SK-N-SH (cell line): ENCODE data around the gene LCE1C. TPM values are rescaled to one million over a fixed set of nuclear protein-coding genes. Genes with fewer than 3 reads are reported as not detected.

Experiments
- CTCF ChIA-PET: fragments of 300-600, 350-600 bp; formaldehyde crosslinking; extraction: SDS; loops from one replicate; lab custom pipeline; 2021; lab: Yijun Ruan, JAX
- POLR2A ChIA-PET: fragments of 350-600 bp; sonication (Branson Sonifier 250); formaldehyde crosslinking; extraction: SDS; loops from one replicate; lab custom pipeline; 2020; ENCODE audit warnings: antibody characterized with exemption, inconsistent platforms; lab: Yijun Ruan, JAX
- DNase-seq: peaks from one replicate; pipeline ENCODE4 v3.0.0; 2012
- H2AFZ ChIP-seq: fragments of 200-600 bp; sonication (generic); 2 replicates; pipeline ENCODE4 v1.8.1; 2016; ENCODE audit warnings: antibody characterized with exemption, mild to moderate bottlenecking, low read depth
- H3F3A ChIP-seq: fragments of 200-600 bp; sonication (generic); replicated peaks from 2 replicates; pipeline ENCODE3; 2016; ENCODE audit warnings: antibody characterized with exemption, mild to moderate bottlenecking; ENCODE audit not compliant: insufficient read depth
- H3K27ac ChIP-seq, 2 experiments: fragments of 200-500 bp in 1 of 2; fragments of 200-600 bp in 1 of 2; sonication (Bioruptor generic) in 1 of 2; sonication (generic), shearing (Covaris generic) in 1 of 2; 2 replicates each; pipeline versions ENCODE4 v1.5.1 to v1.6.1; 2014 to 2016; ENCODE audit warnings: low read depth in 2 of 2, inconsistent platforms in 1 of 2, low read length in 1 of 2, mild to moderate bottlenecking in 1 of 2, mixed read lengths in 1 of 2
- H3K27me3 ChIP-seq: fragments of 200-600 bp; sonication (generic), shearing (Covaris generic); 2 replicates; pipeline ENCODE4 v1.6.1; 2016; ENCODE audit warnings: mixed run types; ENCODE audit not compliant: insufficient read depth
- H3K36me3 ChIP-seq, 2 experiments: fragments of 200-500 bp in 1 of 2; fragments of 200-600 bp in 1 of 2; sonication (Bioruptor generic) in 1 of 2; sonication (generic) in 1 of 2; replicated peaks in 1 of 2; 2 replicates each; pipeline versions ENCODE3 to v1.5.1; 2014 to 2016; ENCODE audit warnings: low read length in 1 of 2, mild to moderate bottlenecking in 1 of 2; ENCODE audit not compliant: insufficient read depth in 2 of 2, control insufficient read depth in 1 of 2
- H3K4me1 ChIP-seq, 2 experiments: fragments of 200-500 bp in 1 of 2; fragments of 200-600 bp in 1 of 2; sonication (Bioruptor generic) in 1 of 2; sonication (generic), shearing (Covaris generic) in 1 of 2; 2 replicates each; pipeline versions ENCODE4 v1.5.1 to v1.6.1; 2014 to 2016; ENCODE audit warnings: low read depth in 1 of 2, low read length in 1 of 2, mixed run types in 1 of 2; ENCODE audit not compliant: insufficient read depth in 2 of 2, control insufficient read depth in 1 of 2
- H3K4me2 ChIP-seq: fragments of 200-600 bp; sonication (generic), shearing (Covaris generic); 2 replicates; pipeline ENCODE4 v1.6.1; 2017; ENCODE audit warnings: mixed run types
- H3K4me3 ChIP-seq, 2 experiments: fragments of 200-500 bp in 1 of 2; fragments of 200-600 bp in 1 of 2; sonication (Bioruptor generic) in 1 of 2; sonication (generic), shearing (Covaris generic) in 1 of 2; 2 replicates each; pipeline versions ENCODE4 v1.5.1 to v1.8.1; 2014 to 2016; ENCODE audit warnings: low read depth in 2 of 2, inconsistent platforms in 1 of 2, low read length in 1 of 2, mild to moderate bottlenecking in 1 of 2, mixed read lengths in 1 of 2, moderate library complexity in 1 of 2
- H3K79me2 ChIP-seq: fragments of 200-600 bp; sonication (generic); 2 replicates; pipeline ENCODE4 v1.8.1; 2017; ENCODE audit warnings: mild to moderate bottlenecking; ENCODE audit not compliant: insufficient read depth
- H3K9ac ChIP-seq: fragments of 200-600 bp; sonication (generic); 2 replicates; pipeline ENCODE4 v1.6.1; 2017; ENCODE audit warnings: mixed run types
- H3K9me2 ChIP-seq: fragments of 200-600 bp; sonication (generic); 2 replicates; pipeline ENCODE4 v1.6.1; 2017; ENCODE audit warnings: mixed run types
- H3K9me3 ChIP-seq: fragments of 200-600 bp; sonication (generic); 2 replicates; pipeline ENCODE4 v1.6.1; 2017; ENCODE audit warnings: mixed run types, mild to moderate bottlenecking, moderate library complexity
- H4K20me1 ChIP-seq: fragments of 200-600 bp; sonication (generic); 2 replicates; pipeline ENCODE4 v1.6.1; 2017; ENCODE audit warnings: mild to moderate bottlenecking, mixed run types; ENCODE audit not compliant: insufficient read depth
- CHD2 ChIP-seq: fragments of 150-350 bp; IDR thresholded peaks from 2 replicates; pipeline ENCODE4 v1.6.1; 2018; ENCODE audit warnings: low read length; ENCODE audit not compliant: partially characterized antibody
- CTCF ChIP-seq: fragments of 200-600 bp; sonication (generic); IDR thresholded peaks from 2 replicates; pipeline ENCODE4 v1.6.1; 2017; ENCODE audit warnings: antibody characterized with exemption, mild to moderate bottlenecking, moderate library complexity
- ELF1 ChIP-seq: IDR thresholded peaks from 2 replicates; pipeline ENCODE4 v1.4.0; 2012
- EP300 ChIP-seq, 2 experiments: IDR thresholded peaks; 2 replicates each; pipeline versions ENCODE4 v1.4.0 to v1.6.1; 2012; ENCODE audit warnings: borderline replicate concordance in 1 of 2, low read depth in 1 of 2, low read length in 1 of 2
- FOXJ3 ChIP-seq: sonication (generic); formaldehyde crosslinking; IDR thresholded peaks from 2 replicates; pipeline ENCODE4 v1.5.1; 2020; ENCODE audit warnings: mild to moderate bottlenecking, missing genetic modification reagents
- FOXM1 ChIP-seq: IDR thresholded peaks from 2 replicates; pipeline ENCODE4 v1.4.0; 2012; ENCODE audit warnings: low read depth, mild to moderate bottlenecking
- GABPA ChIP-seq: IDR thresholded peaks from 2 replicates; pipeline ENCODE4 v1.4.0; 2012; ENCODE audit warnings: low read depth, mild to moderate bottlenecking
- JUND ChIP-seq: IDR thresholded peaks from 2 replicates; pipeline ENCODE4 v1.4.0; 2012
- MAX ChIP-seq: IDR thresholded peaks from 2 replicates; pipeline ENCODE4 v1.4.0; 2012; ENCODE audit warnings: low read depth
- MEF2A ChIP-seq: IDR thresholded peaks from 2 replicates; pipeline ENCODE4 v1.4.0; 2012; ENCODE audit warnings: low read depth, borderline replicate concordance
- MXI1 ChIP-seq: IDR thresholded peaks from 2 replicates; pipeline ENCODE4 v1.6.1; 2012; ENCODE audit warnings: mild to moderate bottlenecking, low read depth, low read length, improper control_type of control experiment
- NRF1 ChIP-seq: IDR thresholded peaks from 2 replicates; pipeline ENCODE4 v1.6.1; 2012; ENCODE audit warnings: low read depth, mild to moderate bottlenecking, low read length
- POLR2AphosphoS5 ChIP-seq: IDR thresholded peaks from 2 replicates; pipeline ENCODE4 v1.6.1; 2012; ENCODE audit warnings: low read depth, low read length
- RAD21 ChIP-seq: IDR thresholded peaks from 2 replicates; pipeline ENCODE4 v1.6.1; 2012; ENCODE audit warnings: mild to moderate bottlenecking, low read length
- RCOR1 ChIP-seq: fragments of 150-350 bp; IDR thresholded peaks from 2 replicates; pipeline ENCODE4 v1.6.1; 2017; ENCODE audit warnings: antibody characterized with exemption, low read length
- RXRA ChIP-seq: IDR thresholded peaks from 2 replicates; pipeline ENCODE4 v1.4.0; 2012; ENCODE audit warnings: low read depth, mild to moderate bottlenecking, borderline replicate concordance
- YY1 ChIP-seq: IDR thresholded peaks from 2 replicates; pipeline ENCODE4 v1.4.0; 2012; ENCODE audit warnings: low read depth, mild to moderate bottlenecking
- WGBS: methylation state at CpG from one replicate; pipeline ENCODE4 v1.1.6; 2017; ENCODE audit warnings: low lambda C conversion rate; 5-methylcytosine and 5-hydroxymethylcytosine counted together
- polyA plus RNA-seq, 3 experiments: library from polyadenylated mRNA; depleted of rRNA; stranded (reverse); fragments of >200 nt; gene quantifications; 2 replicates each; pipeline ENCODE4 v1.2.3, GENCODE V29; 2012

LCE1C gene
- polyA plus RNA-seq, 1 of the 3 experiments (the other 2 are of a cell fraction), result not detected

- no peaks in the 10 kb centered on the region for H3K79me2 ChIP-seq
- 27% methylated on average over 3 of the region's 3 CpGs for WGBS
- no peaks in the 10 kb centered on the region for H3K36me3 ChIP-seq
- no peaks in the 10 kb centered on the region; the same call in 1 of the 2 replicates for H3K27me3 ChIP-seq
- no peak within 1 kb of the TSS for H3K9ac ChIP-seq
- H3K9me3 ChIP-seq, result no peaks in the 10 kb centered on the region
- POLR2A ChIA-PET, result no interaction called here
- H4K20me1 ChIP-seq, result 0 out of 2 replicates have a peak, but pooled peaks cover 3% of the 10 kb centered on the region
- CTCF ChIA-PET, result no interaction called here
- TF ChIP-seq YY1, result no peak
- TF ChIP-seq FOXJ3 (CRISPR knock-in tag), result no peak
- TF ChIP-seq MEF2A, result no peak
- TF ChIP-seq MAX, result no peak
- TF ChIP-seq, all 33 proteins: peak for 0
- Histone ChIP-seq H3K9me2 (no peaks in the 10 kb centered on the region), H2AFZ (no peak within 1 kb of the TSS), H3F3A (no peaks in the 10 kb centered on the region), H3K4me3 (no peak within 1 kb of the TSS), H3K27ac (no peak within 1 kb of the TSS), H3K4me2 (no peak within 1 kb of the TSS), H3K4me1 (no peaks in the 10 kb centered on the region)
- no peak for DNase-seq
These were observed 36.1 kb upstream of the LCE1C start, which contains the start of gene LCE6A for GRCh38 chr1:152842556-152842955. TSS of gene LCE6A (plus strand) at chr1:152842856. CDS start at chr1:152843521, 665 bp downstream.

- 0% methylated on average over 2 of the region's 2 CpGs for WGBS
- Histone ChIP-seq H3K4me1 (no peaks in the 10 kb centered on the region), H3K79me2 (no peaks in the 10 kb centered on the region), H4K20me1 (no peaks in the 10 kb centered on the region), H3K9me3 (no peaks in the 10 kb centered on the region), H3K27me3 (no peaks in the 10 kb centered on the region; the same call in 1 of the 2 replicates), H3K9me2 (no peaks in the 10 kb centered on the region), H3K4me2 (no peak overlapping the region), H3F3A (no peaks in the 10 kb centered on the region), H3K36me3 (no peaks in the 10 kb centered on the region), H3K9ac (no peak overlapping the region)
- DNase-seq, result no peak
- POLR2A ChIA-PET, result no interaction called here
- TF ChIP-seq RXRA (no peak), CHD2 (no peak), ELF1 (no peak), MAX (no peak), RCOR1 (no peak), CTCF (no peak), RAD21 (no peak), YY1 (no peak), GABPA (no peak), NRF1 (no peak), FOXM1 (no peak), EP300 (IDR thresholded peaks at IDR 0.05; ENCODE audit: borderline replicate concordance in 1 of 2, low read depth in 1 of 2, low read length in 1 of 2) (no peak), JUND (no peak), MXI1 (no peak), POLR2AphosphoS5 (no peak)
- TF ChIP-seq, all 33 proteins: peak for 0
- Histone ChIP-seq H3K27ac (no peak overlapping the region), H2AFZ (no peak overlapping the region), H3K4me3 (no peak overlapping the region)
- CTCF ChIA-PET, result interaction anchor here (0.7 to 1.5 kb wide), 2 partner anchors 15 to 79 kb away, joined by 3 read pairs; partner anchors contain the start of gene KPRP
These were observed 30.4 kb upstream of the LCE1C start for GRCh38 chr1:152836870-152837269.
